Neuronal stem cell (in vitro differentiated cells): ENCODE measurements around the gene PTEN.

Experiments
- DNase-seq: peaks from one replicate; pipeline ENCODE4 v3.0.0-alpha.2; 2013; ENCODE audit warnings: low spot score
- H2AFZ ChIP-seq: one replicate; pipeline ENCODE4 v1.6.1; 2013; ENCODE audit warnings: mild to moderate bottlenecking, low read length, inconsistent platforms
- H2AK5ac ChIP-seq: 2 replicates; pipeline ENCODE4 v1.6.1; 2013; ENCODE audit warnings: low read depth, mild to moderate bottlenecking, inconsistent platforms, low read length, moderate library complexity, mixed read lengths
- H2BK120ac ChIP-seq: 2 replicates; pipeline ENCODE4 v1.6.1; 2013; ENCODE audit warnings: low read depth, mild to moderate bottlenecking, inconsistent platforms, low read length, moderate library complexity, mixed read lengths
- H2BK12ac ChIP-seq: one replicate; pipeline ENCODE4 v1.6.1; 2013; ENCODE audit warnings: low read length, inconsistent platforms
- H2BK15ac ChIP-seq: 2 replicates; pipeline ENCODE4 v1.6.1; 2013; ENCODE audit warnings: mild to moderate bottlenecking, low read length, inconsistent platforms, mixed read lengths
- H2BK5ac ChIP-seq: one replicate; pipeline ENCODE4 v1.6.1; 2013; ENCODE audit warnings: inconsistent platforms, mild to moderate bottlenecking, low read length, moderate library complexity
- H3K14ac ChIP-seq: one replicate; pipeline ENCODE4 v1.6.1; 2013; ENCODE audit warnings: low read length, inconsistent platforms
- H3K18ac ChIP-seq: 2 replicates; pipeline ENCODE4 v1.6.1; 2013; ENCODE audit warnings: low read length, inconsistent platforms
- H3K23ac ChIP-seq: 2 replicates; pipeline ENCODE4 v1.6.1; 2013; ENCODE audit warnings: low read depth, mild to moderate bottlenecking, mixed read lengths, low read length, inconsistent platforms; ENCODE audit not compliant: poor library complexity
- H3K27ac ChIP-seq: replicated peaks from 3 replicates; pipeline ENCODE4 v1.5.1; 2013; ENCODE audit warnings: low read length, inconsistent platforms
- H3K27me3 ChIP-seq, 3 experiments: 2 replicates each; pipeline ENCODE4 v1.6.1; 2013; ENCODE audit warnings: low read length in 3 of 3, mild to moderate bottlenecking in 2 of 3, inconsistent platforms in 1 of 3, low read depth in 1 of 3, mixed read lengths in 1 of 3, moderate library complexity in 1 of 3; ENCODE audit not compliant: control insufficient read depth in 3 of 3, insufficient read depth in 3 of 3
- H3K36me3 ChIP-seq, 2 donors: replicated peaks in 1 of 2; 2 replicates each; pipeline ENCODE4 v1.6.1; 2013; ENCODE audit warnings: low read length in 2 of 2; ENCODE audit not compliant: control insufficient read depth in 2 of 2, insufficient read depth in 2 of 2
- H3K4ac ChIP-seq: 2 replicates; pipeline ENCODE4 v1.6.1; 2013; ENCODE audit warnings: inconsistent platforms, mild to moderate bottlenecking, low read length, moderate library complexity
- H3K4me1 ChIP-seq, 2 donors: 1 replicate in 1 of 2; 2 replicates in 1 of 2; pipeline ENCODE4 v1.6.1; 2013; ENCODE audit warnings: low read length in 2 of 2, low read depth in 1 of 2; ENCODE audit not compliant: control insufficient read depth in 2 of 2, insufficient read depth in 1 of 2
- H3K4me2 ChIP-seq: one replicate; pipeline ENCODE4 v1.6.1; 2013; ENCODE audit warnings: mild to moderate bottlenecking, low read length, inconsistent platforms; ENCODE audit not compliant: insufficient read depth, poor library complexity, severe bottlenecking
- H3K4me3 ChIP-seq, 2 donors: 2 replicates each; pipeline ENCODE4 v1.5.1; 2013; ENCODE audit warnings: low read length in 2 of 2, mild to moderate bottlenecking in 2 of 2, inconsistent platforms in 1 of 2, moderate library complexity in 1 of 2
- H3K79me1 ChIP-seq: one replicate; pipeline ENCODE4 v1.6.1; 2013; ENCODE audit warnings: low read depth, mild to moderate bottlenecking, inconsistent platforms, low read length, moderate library complexity
- H3K9ac ChIP-seq: one replicate; pipeline ENCODE4 v1.6.1; 2013; ENCODE audit warnings: mild to moderate bottlenecking, low read depth, low read length, inconsistent platforms; ENCODE audit not compliant: poor library complexity
- H3K9me3 ChIP-seq, 2 donors: replicated peaks in 1 of 2; 2 replicates each; pipeline versions ENCODE3 to v1.6.1; 2013; ENCODE audit warnings: low read length in 2 of 2, mild to moderate bottlenecking in 2 of 2, inconsistent platforms in 1 of 2, low read depth in 1 of 2, mixed read lengths in 1 of 2, moderate library complexity in 1 of 2; ENCODE audit not compliant: control insufficient read depth in 2 of 2, insufficient read depth in 1 of 2
- H4K8ac ChIP-seq: one replicate; pipeline ENCODE4 v1.6.1; 2013; ENCODE audit warnings: low read depth, mild to moderate bottlenecking, inconsistent platforms, low read length, moderate library complexity
- H4K91ac ChIP-seq: one replicate; pipeline ENCODE4 v1.6.1; 2013; ENCODE audit warnings: low read length, low read depth, mild to moderate bottlenecking, inconsistent platforms; ENCODE audit not compliant: poor library complexity
- WGBS, 2 donors: extraction: QIAGEN DNeasy Blood & Tissue Kit; methylation state at CpG; one replicate each; pipeline ENCODE4 v1.1.7; 2013; ENCODE audit warnings: missing lambda C conversion rate in 2 of 2, mixed read lengths in 1 of 2; ENCODE audit not compliant: insufficient read length in 2 of 2, insufficient replicate concordance in 1 of 2; ENCODE audit errors: extremely low coverage in 2 of 2; 5-methylcytosine and 5-hydroxymethylcytosine counted together

Gene PTEN

DNA sequence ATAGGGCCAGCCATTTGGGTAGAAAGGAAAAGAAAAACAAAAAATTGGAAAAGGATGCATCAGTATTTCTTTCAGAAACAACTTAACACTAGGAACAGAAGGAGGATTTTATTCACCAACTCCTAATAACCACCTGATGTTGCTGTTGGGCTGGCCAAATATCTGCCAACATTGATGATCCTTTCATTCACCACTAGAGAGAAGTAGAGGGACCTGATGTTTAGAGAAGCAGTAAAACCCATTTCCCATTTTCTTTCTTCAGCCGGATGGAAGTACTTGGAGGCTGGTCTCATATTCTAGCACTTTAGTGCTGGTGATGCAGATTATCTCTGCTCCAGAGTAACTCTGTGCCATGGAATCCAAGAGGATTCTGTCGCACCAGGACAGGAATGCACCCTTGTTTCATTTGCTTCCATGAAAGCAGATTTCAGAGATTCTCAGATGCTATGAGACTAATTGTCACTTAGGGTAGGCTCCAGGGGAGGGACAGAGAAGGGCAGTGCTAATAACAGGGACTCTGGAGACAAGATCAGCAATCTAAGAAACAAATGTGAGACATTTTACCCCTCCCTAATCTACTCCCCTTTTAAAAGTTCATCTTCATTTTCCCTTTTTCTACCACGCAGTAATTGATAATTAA, 3.1 kb upstream of the PTEN start:
- WGBS, 2 donors, result no CpG with 5 or more reads among the region's 3 CpGs
- Histone ChIP-seq H2AFZ (no peak overlapping the region), H3K4ac (no peak overlapping the region), H3K9me3 (peaks cover 0 to 8% of the 10 kb centered on the region in 2 donors), H3K4me3 (no peak overlapping the region), H3K14ac (no peak overlapping the region), H2AK5ac (no peak overlapping the region), H3K27me3 (no peaks in the 10 kb centered on the region), H3K4me2 (no peak overlapping the region), H3K4me1 (peaks cover 0 to 3% of the 10 kb centered on the region in 2 donors), H4K91ac (no peak overlapping the region), H3K23ac (no peak overlapping the region), H2BK5ac (no peak overlapping the region), H3K27ac (no peak overlapping the region), H2BK12ac (no peak overlapping the region), H2BK15ac (no peak overlapping the region), H4K8ac (no peak overlapping the region), H3K79me1 (peaks cover 6% of the 10 kb centered on the region), H3K9ac (no peak overlapping the region), H3K18ac (no peak overlapping the region), H2BK120ac (no peak overlapping the region), H3K36me3 (no peaks in the 10 kb centered on the region)
- no peak for DNase-seq

- H2AK5ac ChIP-seq, result no peak overlapping the region
- H2BK15ac ChIP-seq, result no peak overlapping the region
- peaks cover 0 to 8% of the 10 kb centered on the region in 2 donors for H3K9me3 ChIP-seq
- no peak overlapping the region for H2AFZ ChIP-seq
- no peak overlapping the region for H3K14ac ChIP-seq
- no peak overlapping the region for H4K8ac ChIP-seq
- H3K79me1 ChIP-seq, result peaks cover 6% of the 10 kb centered on the region
- WGBS, 2 donors, result no CpG with 5 or more reads among the region's 4 CpGs
- no peak overlapping the region for H3K4me3 ChIP-seq
- H2BK12ac ChIP-seq, result no peak overlapping the region
- H3K9ac ChIP-seq, result no peak overlapping the region
- no peak overlapping the region for H2BK120ac ChIP-seq
- H3K36me3 ChIP-seq, result no peaks in the 10 kb centered on the region
- H3K4ac ChIP-seq, result no peak overlapping the region
- no peaks in the 10 kb centered on the region for H3K27me3 ChIP-seq
- H2BK5ac ChIP-seq, result no peak overlapping the region
- H3K4me1 ChIP-seq, result peaks cover 0 to 3% of the 10 kb centered on the region in 2 donors
- H3K23ac ChIP-seq, result no peak overlapping the region
- no peak overlapping the region for H3K27ac ChIP-seq
- H3K18ac ChIP-seq, result no peak overlapping the region
- no peak overlapping the region for H3K4me2 ChIP-seq
- no peak for DNase-seq
- H4K91ac ChIP-seq, result no peak overlapping the region
These were observed 2.5 kb upstream of the PTEN start for GRCh38 chr10:87860816-87861403.

DNA sequence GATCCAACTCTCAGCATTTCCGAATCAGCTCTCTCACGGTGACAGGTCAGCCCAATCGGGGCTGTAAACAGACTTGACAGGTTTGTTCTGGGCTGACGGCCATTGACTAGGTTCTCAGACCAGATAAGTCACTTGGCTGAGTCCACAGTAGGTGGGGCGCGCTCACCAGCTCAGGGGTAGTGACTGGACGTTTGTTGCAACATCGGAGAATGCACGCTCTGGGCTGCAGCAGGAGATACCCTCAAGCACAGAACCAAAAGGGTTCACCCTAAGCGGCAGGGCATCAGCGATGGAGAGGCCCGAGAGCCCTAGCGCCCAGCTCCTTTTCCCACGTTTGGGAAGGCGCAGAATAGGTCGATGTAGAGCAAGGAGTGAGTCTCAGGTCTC, 1.9 kb upstream of the PTEN start:
- Histone ChIP-seq H3K4me2 (peak overlapping the region; percentile 96), H3K23ac (peak overlapping the region; percentile 98), H3K18ac (peak overlapping the region; percentile 100), H3K27ac (peak overlapping the region; percentile 89), H3K9ac (peak overlapping the region; percentile 88), H2BK5ac (peak overlapping the region; percentile 95), H3K4me1 (peaks cover 0 to 3% of the 10 kb centered on the region in 2 donors), H3K79me1 (peaks cover 6% of the 10 kb centered on the region), H3K14ac (peak overlapping the region; percentile 76), H3K27me3 (no peaks in the 10 kb centered on the region), H2BK15ac (peak overlapping the region; percentile 93), H2AFZ (peak overlapping the region; percentile 92), H4K91ac (no peak overlapping the region), H3K36me3 (no peaks in the 10 kb centered on the region), H4K8ac (no peak overlapping the region), H3K9me3 (peaks cover 0 to 8% of the 10 kb centered on the region in 2 donors), H3K4me3 (peak overlapping the region; percentile 91 to 98), H3K4ac (peak overlapping the region; percentile 78), H2BK120ac (peak overlapping the region; percentile 82), H2AK5ac (peak overlapping the region; percentile 6), H2BK12ac (peak overlapping the region; percentile 96)
- no CpG with 5 or more reads among the region's 16 CpGs for WGBS, 2 donors
- no peak for DNase-seq

DNA sequence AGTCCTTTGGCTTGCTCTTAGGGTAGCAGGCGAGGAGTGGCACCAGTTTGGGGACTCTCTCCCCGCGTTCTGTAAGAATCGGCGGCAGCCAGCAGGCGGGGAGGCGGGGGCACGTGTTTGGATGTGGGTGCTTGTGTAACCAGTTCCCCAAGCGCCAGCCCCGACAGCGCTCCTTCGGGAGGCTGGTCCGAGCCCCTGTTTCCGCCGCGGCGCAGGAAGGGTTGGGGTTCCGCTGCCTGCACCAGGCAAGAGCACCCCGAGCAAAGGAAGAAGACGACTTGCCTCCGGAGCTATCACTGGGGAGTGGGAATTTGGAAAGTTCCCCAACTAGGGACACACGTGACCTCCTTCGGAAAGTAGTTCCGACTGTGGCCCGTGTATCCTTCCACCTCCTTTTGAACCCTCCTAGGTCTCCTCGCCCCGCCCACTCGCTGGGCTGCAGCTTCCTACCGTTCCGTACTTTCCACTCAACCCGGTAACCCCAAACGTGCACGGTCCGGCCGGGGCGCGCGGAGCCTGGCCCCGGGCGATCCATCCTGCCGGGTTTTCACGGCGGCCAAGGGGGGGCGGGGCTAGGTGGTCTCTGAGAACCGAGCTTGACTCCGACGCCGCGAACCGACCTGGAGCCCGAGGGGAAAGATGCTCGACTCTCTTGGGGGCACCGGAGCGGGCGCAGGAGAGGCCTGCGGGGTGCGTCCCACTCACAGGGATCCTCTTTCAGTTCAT, 1.3 kb upstream of the PTEN start:
- H3K36me3 ChIP-seq, result peaks cover 0 to under 1% of the 10 kb centered on the region in 2 donors
- H3K4me1 ChIP-seq, result peaks cover 0 to 3% of the 10 kb centered on the region in 2 donors
- peak overlapping the region; percentile 96 for H3K9ac ChIP-seq
- H2AK5ac ChIP-seq, result peak overlapping the region; percentile 64
- H4K8ac ChIP-seq, result no peak overlapping the region
- H3K4me2 ChIP-seq, result peak overlapping the region; percentile 96
- H2BK120ac ChIP-seq, result peak overlapping the region; percentile 82
- DNase-seq, result peak; percentile 97
- H3K14ac ChIP-seq, result peak overlapping the region; percentile 76
- peak overlapping the region; percentile 96 for H2BK12ac ChIP-seq
- peaks cover 6% of the 10 kb centered on the region for H3K79me1 ChIP-seq
- H3K23ac ChIP-seq, result peak overlapping the region; percentile 98
- peak overlapping the region; percentile 100 for H3K18ac ChIP-seq
- H2BK5ac ChIP-seq, result peak overlapping the region; percentile 95
- peak overlapping the region; percentile 78 for H3K4ac ChIP-seq
- H2AFZ ChIP-seq, result peak overlapping the region; percentile 92
- H3K4me3 ChIP-seq, result peak overlapping the region; percentile 94 to 98
- no CpG with 5 or more reads among the region's 57 CpGs for WGBS, 2 donors
- H3K27ac ChIP-seq, result peak overlapping the region; percentile 99
- no peak overlapping the region for H4K91ac ChIP-seq
- H3K9me3 ChIP-seq, result peaks cover 0 to 8% of the 10 kb centered on the region in 2 donors
- no peaks in the 10 kb centered on the region for H3K27me3 ChIP-seq
- H2BK15ac ChIP-seq, result peak overlapping the region; percentile 93
